Stomach (tissue), 9 donors: ENCODE results near the gene FARS2. TPM values are rescaled to one million over a fixed set of nuclear protein-coding genes. Genes with fewer than 3 reads are reported as not detected.

Source experiments
- DNase-seq, 2 donors: peaks; one replicate each; pipeline versions ENCODE4 v3.0.0 to v3.0.0-alpha.2; 2013 to 2019
- H3K27ac ChIP-seq, 5 donors: fragments of 200-600 bp in 4 of 5; sonication (generic) in 4 of 5; one replicate each; pipeline ENCODE4 v1.5.1; 2013 to 2019; ENCODE audit warnings: mild to moderate bottlenecking in 1 of 5, moderate library complexity in 1 of 5
- H3K27me3 ChIP-seq, 3 donors: fragments of 200-600 bp; sonication (generic); one replicate each; pipeline ENCODE4 v1.5.1; 2017 to 2019; ENCODE audit warnings: mixed run types in 1 of 3
- H3K36me3 ChIP-seq, 4 donors: fragments of 200-600 bp; sonication (generic); 1 replicate in 3 of 4; 2 replicates in 1 of 4; pipeline ENCODE4 v1.5.1; 2016 to 2019
- H3K4me1 ChIP-seq, 4 donors: fragments of 200-600 bp; sonication (generic); one replicate each; pipeline ENCODE4 v1.5.1; 2016 to 2019
- H3K4me3 ChIP-seq, 4 donors: fragments of 200-600 bp; sonication (generic) in 3 of 4; one replicate each; pipeline ENCODE4 v1.5.1; 2016 to 2019; ENCODE audit warnings: mild to moderate bottlenecking in 1 of 4
- H3K9me3 ChIP-seq, 4 donors: fragments of 200-600 bp; sonication (generic); one replicate each; pipeline ENCODE4 v1.5.1; 2016 to 2019
- CTCF ChIP-seq, 7 experiments: fragments of 450-650 bp in 4 of 7; fragments of 200-600 bp in 3 of 7; sonication (generic) in 3 of 7; IDR thresholded peaks; one replicate each; pipeline ENCODE4 v1.5.1; 2016 to 2019; ENCODE audit warnings: antibody characterized with exemption in 7 of 7, control low read depth in 2 of 7, mild to moderate bottlenecking in 1 of 7
- EP300 ChIP-seq: sonication (generic); formaldehyde crosslinking; IDR thresholded peaks from one replicate; pipeline ENCODE4 v1.6.1; 2017; ENCODE audit warnings: antibody characterized with exemption
- POLR2A ChIP-seq, 4 donors: fragments of 450-650 bp; IDR thresholded peaks; one replicate each; pipeline ENCODE4 v1.6.1; 2016; ENCODE audit warnings: antibody characterized with exemption in 4 of 4, control low read depth in 2 of 4, mild to moderate bottlenecking in 1 of 4, moderate library complexity in 1 of 4
- POLR2AphosphoS5 ChIP-seq, 3 donors: sonication (generic); formaldehyde crosslinking; IDR thresholded peaks; one replicate each; pipeline ENCODE4 v1.6.1; 2016; ENCODE audit warnings: antibody characterized with exemption in 3 of 3
- WGBS, 5 donors: extraction: QIAGEN DNeasy Blood & Tissue Kit in 3 of 5; methylation state at CpG; one replicate each; pipeline versions ENCODE4 v1.1.5 to v1.1.7; 2013 to 2018; 5-methylcytosine and 5-hydroxymethylcytosine counted together
- intact Hi-C: fragments of 100-400 bp; cut with DNase I; formaldehyde crosslinking; loops from one replicate; pipeline ENCODE4 v1.15.1; 2023; ENCODE audit warnings: low total_unique reads
- polyA plus RNA-seq, 3 donors: library from polyadenylated mRNA; stranded (reverse); fragments of 200-250 nt; gene quantifications; one replicate each; pipeline ENCODE4 v1.2.3, GENCODE V29; 2013
- total RNA-seq, 5 donors: library from RNA; depleted of rRNA; stranded (reverse); fragments of >200 nt; gene quantifications; one replicate each; pipeline versions ENCODE4 v1.1.0 to v1.2.3, GENCODE V29; 2014 to 2016
- donor health status: healthy with polysubstance abuse.
- donor health status: Bipolar disorder and iron deficiency.
- donor health status: healthy.

Gene FARS2
- total and polyA plus RNA-seq, 8 donors, result 3.8 to 47.8 (median 15.9) TPM

- no peaks in the 10 kb centered on the region for H3K27me3 ChIP-seq
- H3K4me3 ChIP-seq, result no peak overlapping the region
- TF ChIP-seq POLR2A (IDR thresholded peaks at IDR 0.05) (no peak), POLR2AphosphoS5 (IDR thresholded peaks at IDR 0.05) (no peak), EP300 (no peak), CTCF (IDR thresholded peaks at IDR 0.05) (no peak)
- intact Hi-C loops, result no loop called here
- no peaks in the 10 kb centered on the region for H3K9me3 ChIP-seq
- peaks cover 0 to 5% (median 0%) of the 10 kb centered on the region in 4 donors for H3K36me3 ChIP-seq
- no peaks in the 10 kb centered on the region for H3K4me1 ChIP-seq
- H3K27ac ChIP-seq, result no peak overlapping the region
- DNase-seq, result no peak
- 52 to 72% (median 53%) methylated on average over 2 of the region's 2 CpGs for whole genome bisulfite sequencing, 5 donors
Measured at GRCh38 chr6:5492356-5492755, 231.0 kb downstream of the FARS2 start.

GRCh38 chr6:5493806-5494205 lies 232.5 kb downstream of the FARS2 start:
- TF ChIP-seq POLR2A (IDR thresholded peaks at IDR 0.05) (no peak), CTCF (IDR thresholded peaks at IDR 0.05) (no peak), POLR2AphosphoS5 (IDR thresholded peaks at IDR 0.05) (no peak), EP300 (no peak)
- no peak overlapping the region for H3K27ac ChIP-seq
- no peak for DNase-seq
- no peak overlapping the region for H3K4me3 ChIP-seq
- no peaks in the 10 kb centered on the region for H3K9me3 ChIP-seq
- H3K4me1 ChIP-seq, result no peaks in the 10 kb centered on the region
- H3K27me3 ChIP-seq, result no peaks in the 10 kb centered on the region
- intact Hi-C loops, result no loop called here
- WGBS, 5 donors, result 88 to 98% (median 94%) methylated on average over 2 of the region's 2 CpGs
- no peaks in the 10 kb centered on the region for H3K36me3 ChIP-seq

GRCh38 chr6:5497896-5498578 lies 236.7 kb downstream of the FARS2 start:
- intact Hi-C loops, result no loop called here
- no peak overlapping the region for H3K27ac ChIP-seq
- H3K9me3 ChIP-seq, result no peaks in the 10 kb centered on the region
- TF ChIP-seq POLR2A (IDR thresholded peaks at IDR 0.05) (no peak), POLR2AphosphoS5 (IDR thresholded peaks at IDR 0.05) (no peak), CTCF (IDR thresholded peaks at IDR 0.05) (no peak), EP300 (no peak)
- 84 to 95% (median 90%) methylated on average over 10 of the region's 10 CpGs for WGBS, 5 donors
- H3K4me1 ChIP-seq, result peaks cover 0 to 29% (median 5%) of the 10 kb centered on the region in 4 donors
- no peak for DNase-seq
- H3K4me3 ChIP-seq, result no peak overlapping the region
- H3K27me3 ChIP-seq, result no peaks in the 10 kb centered on the region
- H3K36me3 ChIP-seq, result no peaks in the 10 kb centered on the region

- 80 to 94% (median 91%) methylated on average over 1 of the region's 1 CpG for WGBS, 5 donors
- TF ChIP-seq POLR2A (IDR thresholded peaks at IDR 0.05), result no peak
- no peak for TF ChIP-seq CTCF (IDR thresholded peaks at IDR 0.05)
- no peak for TF ChIP-seq POLR2AphosphoS5 (IDR thresholded peaks at IDR 0.05)
- TF ChIP-seq EP300, result no peak
- no peaks in the 10 kb centered on the region for H3K9me3 ChIP-seq
- H3K27me3 ChIP-seq, result no peaks in the 10 kb centered on the region
- DNase-seq, result no peak
- H3K4me3 ChIP-seq, result no peak overlapping the region
- no peaks in the 10 kb centered on the region for H3K36me3 ChIP-seq
- no peak overlapping the region for H3K27ac ChIP-seq
- H3K4me1 ChIP-seq, result peaks cover 0 to 29% (median 5%) of the 10 kb centered on the region in 4 donors
- intact Hi-C loops, result no loop called here
Measured at GRCh38 chr6:5498579-5498899, 237.2 kb downstream of the FARS2 start.
